Subcutaneous adipose tissue (tissue), 4 donors: Measurements from ENCODE around the gene FHOD3. TPM values are rescaled to one million over a fixed set of nuclear protein-coding genes. Genes with fewer than 3 reads are reported as not detected.

Experiments
- CTCF ChIP-seq: fragments of 450-650 bp; IDR thresholded peaks from one replicate; pipeline ENCODE4 v1.5.1; 2016; ENCODE audit warnings: low read depth, mild to moderate bottlenecking, control low read depth, antibody characterized with exemption, moderate library complexity
- total RNA-seq, 4 donors: library from RNA; depleted of rRNA; stranded (reverse); fragments of >200 nt; gene quantifications; one replicate each; pipeline ENCODE4 v1.1.0, GENCODE V29; 2016

Gene FHOD3
- total RNA-seq, 4 donors from 2014 or later, result 1.5 to 5.4 (median 3.3) TPM

GRCh38 chr18:36322408-36322728, 24.9 kb downstream of the FHOD3 start:
- TF ChIP-seq CTCF, result no peak

- TF ChIP-seq CTCF, result no peak
These were observed 25.2 kb downstream of the FHOD3 start for GRCh38 chr18:36322734-36323133.

- TF ChIP-seq CTCF, result no peak
These were observed 25.9 kb downstream of the FHOD3 start for GRCh38 chr18:36323421-36323820.

- no peak for TF ChIP-seq CTCF
These were observed 28.3 kb downstream of the FHOD3 start for GRCh38 chr18:36325846-36326245.

GRCh38 chr18:36326771-36327170, 29.3 kb downstream of the FHOD3 start:
- no peak for TF ChIP-seq CTCF

- TF ChIP-seq CTCF, result no peak
These were observed 30.1 kb downstream of the FHOD3 start for GRCh38 chr18:36327352-36328316.

GRCh38 chr18:36328385-36328858, 30.9 kb downstream of the FHOD3 start:
- no peak for TF ChIP-seq CTCF
